ENCODE results near the gene HMBS. TPM values are rescaled to one million over a fixed set of nuclear protein-coding genes. Genes with fewer than 3 reads are reported as not detected.

The HMBS gene
- total RNA-seq, 2 donors from 2014 or later, result 18.0 to 53.9 TPM

DNA sequence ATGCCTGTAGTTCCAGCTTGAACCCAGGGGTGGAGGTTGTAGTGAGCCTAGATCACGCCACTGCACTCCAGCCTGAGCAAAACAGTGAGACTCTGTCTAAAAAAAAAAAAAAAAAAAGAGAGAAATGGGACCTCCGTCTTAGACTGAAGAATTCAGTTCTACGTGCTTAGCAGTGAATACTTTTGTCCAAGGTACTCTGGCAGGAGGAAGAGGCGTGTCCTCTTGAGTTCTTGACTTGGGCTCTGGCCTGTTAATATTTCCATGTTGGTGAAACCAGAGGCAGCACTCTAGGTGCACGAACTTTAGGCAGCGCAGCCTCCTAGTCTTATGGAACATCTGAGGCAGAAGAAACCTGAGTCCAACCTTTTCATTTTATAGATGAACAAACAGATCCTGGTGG is 2.4 kb downstream of the HMBS start:
- Mint-ChIP-seq H3K27me3 (no peaks in the 10 kb centered on the region), H3K27ac (peak overlapping the region in 1 of 2 donors; percentile 48), H3K4me3 (peak overlapping the region; percentile 15), H3K9me3 (no peaks in the 10 kb centered on the region), H3K4me1 (ENCODE audit: low read depth in 2 of 2) (peaks cover 16 to 28% of the 10 kb centered on the region in 2 donors), H3K36me3 (peaks cover 3% of the 10 kb centered on the region)
- DNase-seq (ENCODE audit: low spot score), result no peak
- no peak for ATAC-seq

- Mint-ChIP-seq H3K4me3 (peak overlapping the region; percentile 15), H3K36me3 (no peaks in the 10 kb centered on the region), H3K9me3 (no peaks in the 10 kb centered on the region), H3K27me3 (no peaks in the 10 kb centered on the region), H3K27ac (peak overlapping the region; percentile 7 to 48), H3K4me1 (ENCODE audit: low read depth in 2 of 2) (peaks cover 22 to 35% of the 10 kb centered on the region in 2 donors)
- no peak for DNase-seq (ENCODE audit: low spot score)
- no peak for ATAC-seq
Measured at GRCh38 chr11:119087747-119088241, 3.1 kb downstream of the HMBS start.

GRCh38 chr11:119088406-119088805 is 3.7 kb downstream of the HMBS start:
- Mint-ChIP-seq H3K4me1 (ENCODE audit: low read depth in 2 of 2) (peaks cover 25 to 38% of the 10 kb centered on the region in 2 donors), H3K36me3 (peaks cover 2% of the 10 kb centered on the region), H3K27me3 (no peaks in the 10 kb centered on the region), H3K4me3 (no peak overlapping the region), H3K27ac (peak overlapping the region in 1 of 2 donors; percentile 7), H3K9me3 (no peaks in the 10 kb centered on the region)
- DNase-seq (ENCODE audit: low spot score), result no peak
- no peak for ATAC-seq

- ATAC-seq (no peak), DNase-seq (ENCODE audit: low spot score) (no peak)
- Mint-ChIP-seq H3K36me3 (peaks cover 8% of the 10 kb centered on the region), H3K27ac (no peak overlapping the region), H3K27me3 (no peaks in the 10 kb centered on the region), H3K9me3 (no peaks in the 10 kb centered on the region), H3K4me1 (ENCODE audit: low read depth in 2 of 2) (peaks cover 30 to 42% of the 10 kb centered on the region in 2 donors), H3K4me3 (no peak overlapping the region)
Measured at GRCh38 chr11:119089319-119089718, 4.6 kb downstream of the HMBS start.

DNA sequence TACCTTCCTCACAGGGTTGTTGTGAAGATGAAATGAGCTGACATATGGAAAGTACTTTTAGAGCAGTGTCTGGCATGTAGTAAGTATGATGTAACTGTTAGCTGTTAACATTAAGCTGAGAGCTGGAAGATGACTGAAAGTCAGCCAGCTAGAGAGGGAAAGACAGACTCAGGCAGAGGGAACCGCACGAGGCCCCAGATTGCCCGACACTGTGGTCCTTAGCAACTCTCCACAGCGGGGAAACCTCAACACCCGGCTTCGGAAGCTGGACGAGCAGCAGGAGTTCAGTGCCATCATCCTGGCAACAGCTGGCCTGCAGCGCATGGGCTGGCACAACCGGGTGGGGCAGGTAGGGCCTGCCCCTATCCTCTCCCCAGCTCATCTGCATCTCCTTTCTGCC is 6.5 kb downstream of the HMBS start:
- no peak for DNase-seq (ENCODE audit: low spot score)
- H3K4me1 Mint-ChIP-seq (ENCODE audit: low read depth in 2 of 2), result peaks cover 31 to 36% of the 10 kb centered on the region in 2 donors

DNA sequence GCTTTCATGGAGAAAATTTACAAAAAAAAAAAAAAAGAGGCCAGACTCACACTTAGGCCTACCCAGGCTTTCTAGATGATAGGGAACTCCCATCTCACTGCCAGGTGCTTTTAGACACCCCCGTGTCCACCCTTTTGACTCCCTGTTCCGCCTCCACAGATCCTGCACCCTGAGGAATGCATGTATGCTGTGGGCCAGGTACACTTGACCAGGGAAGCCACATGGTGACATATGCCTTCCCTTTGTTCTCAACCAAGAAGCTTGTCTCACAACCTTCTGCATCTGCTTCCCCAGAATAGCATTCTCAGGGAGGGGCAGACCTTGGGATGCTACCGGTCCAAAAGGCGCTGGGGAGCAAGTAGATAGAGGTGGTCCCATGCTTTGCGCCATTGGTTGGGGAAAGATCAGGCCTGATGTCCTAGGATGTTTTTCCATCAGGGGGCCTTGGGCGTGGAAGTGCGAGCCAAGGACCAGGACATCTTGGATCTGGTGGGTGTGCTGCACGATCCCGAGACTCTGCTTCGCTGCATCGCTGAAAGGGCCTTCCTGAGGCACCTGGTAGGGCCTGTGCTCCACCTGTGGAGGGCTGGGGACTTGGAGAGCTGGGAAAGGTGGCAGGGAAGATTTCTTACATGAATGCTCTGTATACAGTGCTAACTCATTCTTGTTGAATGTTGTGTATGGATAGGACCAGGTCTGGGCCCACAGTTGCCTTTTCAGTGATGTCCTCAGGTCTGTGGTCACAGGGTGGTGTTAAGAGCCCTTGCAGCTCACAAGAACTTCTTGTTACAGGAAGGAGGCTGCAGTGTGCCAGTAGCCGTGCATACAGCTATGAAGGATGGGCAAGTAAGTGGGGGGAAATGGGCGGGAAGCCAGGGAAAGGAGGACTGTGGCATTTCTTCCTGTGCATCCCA is 7.5 kb downstream of the HMBS start:
- Mint-ChIP-seq H3K4me3 (peak overlapping the region; percentile 91), H3K36me3 (peaks cover 16% of the 10 kb centered on the region), H3K27ac (peak overlapping the region; percentile 59 to 93), H3K9me3 (no peaks in the 10 kb centered on the region), H3K4me1 (ENCODE audit: low read depth in 2 of 2) (peaks cover 32 to 44% of the 10 kb centered on the region in 2 donors), H3K27me3 (no peaks in the 10 kb centered on the region)
- no peak for DNase-seq (ENCODE audit: low spot score)
- ATAC-seq, result no peak

More for the DNA sequence above, 6.5 kb downstream of the HMBS start:
- Mint-ChIP-seq H3K4me3 (no peak overlapping the region), H3K27ac (peak overlapping the region in 1 of 2 donors; percentile 93), H3K36me3 (peaks cover 8% of the 10 kb centered on the region), H3K9me3 (no peaks in the 10 kb centered on the region), H3K27me3 (no peaks in the 10 kb centered on the region)
- ATAC-seq, result no peak

- no peak for DNase-seq (ENCODE audit: low spot score)
- H3K27ac Mint-ChIP-seq, result peak overlapping the region; percentile 92 to 93
Measured at GRCh38 chr11:119092880-119093842, 8.5 kb downstream of the HMBS start.

GRCh38 chr11:119093942-119094815 is 9.5 kb downstream of the HMBS start:
- Mint-ChIP-seq H3K27me3 (no peaks in the 10 kb centered on the region), H3K4me1 (ENCODE audit: low read depth in 2 of 2) (peaks cover 32 to 39% of the 10 kb centered on the region in 2 donors), H3K4me3 (peak overlapping the region; percentile 91), H3K27ac (peak overlapping the region; percentile 92 to 93), H3K36me3 (peaks cover 29% of the 10 kb centered on the region), H3K9me3 (no peaks in the 10 kb centered on the region)
- ATAC-seq (peak; percentile 15 to 20), DNase-seq (ENCODE audit: low spot score) (no peak)

More at GRCh38 chr11:119092880-119093842, 8.5 kb downstream of the HMBS start:
- peak overlapping the region; percentile 91 for H3K4me3 Mint-ChIP-seq
- no peaks in the 10 kb centered on the region for H3K27me3 Mint-ChIP-seq
- peaks cover 21% of the 10 kb centered on the region for H3K36me3 Mint-ChIP-seq
- H3K9me3 Mint-ChIP-seq, result no peaks in the 10 kb centered on the region
- ATAC-seq, result no peak
- peaks cover 32 to 39% of the 10 kb centered on the region in 2 donors for H3K4me1 Mint-ChIP-seq (ENCODE audit: low read depth in 2 of 2)

GRCh38 chr11:119094816-119095065 is 10.1 kb downstream of the HMBS start:
- Mint-ChIP-seq H3K4me1 (ENCODE audit: low read depth in 2 of 2) (peaks cover 33 to 39% of the 10 kb centered on the region in 2 donors), H3K27me3 (no peaks in the 10 kb centered on the region), H3K9me3 (no peaks in the 10 kb centered on the region), H3K36me3 (peaks cover 29% of the 10 kb centered on the region), H3K27ac (peak overlapping the region; percentile 92 to 93), H3K4me3 (peak overlapping the region; percentile 91)
- ATAC-seq, result peak; percentile 64 to 69
- DNase-seq (ENCODE audit: low spot score), result peak; percentile 77

DNA sequence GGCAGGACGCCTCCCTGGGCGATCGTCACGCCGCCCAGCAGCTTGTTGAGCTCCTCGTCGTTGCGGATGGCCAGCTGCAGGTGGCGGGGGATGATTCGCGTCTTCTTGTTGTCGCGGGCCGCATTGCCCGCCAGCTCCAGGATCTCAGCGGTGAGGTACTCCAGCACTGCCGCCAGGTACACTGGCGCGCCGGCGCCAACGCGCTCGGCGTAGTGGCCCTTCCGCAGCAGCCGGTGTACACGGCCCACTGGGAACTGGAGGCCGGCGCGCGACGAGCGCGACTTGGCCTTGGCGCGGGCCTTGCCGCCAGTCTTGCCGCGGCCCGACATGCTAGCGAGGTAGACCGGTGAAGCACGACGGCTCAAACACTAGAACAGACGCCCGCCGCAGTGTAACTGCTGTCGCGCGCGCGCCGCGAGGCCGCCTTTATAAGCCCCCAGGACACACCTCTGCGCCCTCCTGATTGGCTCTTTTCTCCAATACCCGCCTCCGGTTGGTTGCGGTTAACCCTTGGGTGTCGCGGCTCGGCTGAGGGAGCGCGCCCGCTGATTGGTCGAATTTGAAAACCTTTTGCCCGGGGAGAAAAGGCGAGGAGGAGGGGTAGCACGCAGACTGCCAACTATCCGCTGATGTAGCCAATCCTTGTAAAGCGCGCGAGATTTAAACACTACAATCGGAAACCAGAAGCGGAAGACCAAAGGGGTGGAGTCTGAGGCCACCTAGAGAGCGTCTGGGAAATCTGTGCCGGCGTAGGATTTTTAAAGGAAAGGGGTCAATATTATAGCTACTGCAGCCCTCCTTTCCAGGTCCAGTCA is 10.6 kb downstream of the HMBS start:
- Mint-ChIP-seq H3K9me3 (no peaks in the 10 kb centered on the region), H3K27ac (peak overlapping the region; percentile 92 to 93), H3K36me3 (peaks cover 33% of the 10 kb centered on the region), H3K27me3 (no peaks in the 10 kb centered on the region), H3K4me1 (ENCODE audit: low read depth in 2 of 2) (peaks cover 38 to 41% of the 10 kb centered on the region in 2 donors), H3K4me3 (peak overlapping the region; percentile 91)
- DNase-seq (ENCODE audit: low spot score), result peak; percentile 100
- ATAC-seq, result peak; percentile 91 to 93

- no peak for ATAC-seq
- no peak for DNase-seq (ENCODE audit: low spot score)
- Mint-ChIP-seq H3K27me3 (no peaks in the 10 kb centered on the region), H3K4me1 (ENCODE audit: low read depth in 2 of 2) (peaks cover 38% of the 10 kb centered on the region in 2 donors), H3K9me3 (no peaks in the 10 kb centered on the region), H3K36me3 (peaks cover 27% of the 10 kb centered on the region), H3K4me3 (peak overlapping the region; percentile 92), H3K27ac (peak overlapping the region; percentile 95 to 99)
Measured at GRCh38 chr11:119099711-119100110, 15.0 kb downstream of the HMBS start.

DNA sequence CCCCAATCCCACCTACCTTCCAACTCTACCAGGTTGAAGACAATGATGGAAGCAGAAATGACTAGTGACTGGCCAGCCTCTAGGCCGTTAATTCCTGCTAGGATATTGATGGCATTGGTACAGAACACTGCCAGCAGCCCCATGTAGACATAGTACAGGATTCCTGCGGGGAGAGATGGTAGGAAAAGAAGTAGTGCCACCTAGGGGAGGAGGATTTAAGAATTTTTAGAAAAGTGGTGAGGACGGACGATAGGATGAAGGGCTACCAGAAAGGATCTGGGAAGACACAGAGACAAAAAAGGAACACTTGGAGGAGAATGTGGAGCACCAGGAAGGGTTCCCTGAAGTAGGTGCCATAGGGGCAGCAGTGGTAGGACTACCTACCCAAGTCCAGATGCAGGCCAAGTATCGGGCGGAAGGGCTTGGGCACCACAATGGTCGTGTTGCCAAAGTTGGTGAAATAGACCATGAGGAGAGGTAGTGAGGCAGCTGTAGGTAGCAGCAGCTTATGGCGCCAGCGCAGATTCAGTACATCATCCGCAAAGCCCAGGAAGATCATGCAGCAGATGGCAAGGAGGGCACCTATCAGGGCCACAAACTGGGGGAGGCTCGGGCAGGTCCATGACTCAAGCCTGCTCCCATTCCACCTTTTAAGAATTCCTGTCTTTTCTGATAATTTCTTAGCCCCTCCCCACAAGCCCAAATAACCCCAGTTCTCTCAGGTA is 15.7 kb downstream of the HMBS start:
- H3K27ac Mint-ChIP-seq, result peak overlapping the region; percentile 95 to 99
- no peaks in the 10 kb centered on the region for H3K27me3 Mint-ChIP-seq
- H3K9me3 Mint-ChIP-seq, result no peaks in the 10 kb centered on the region
- peaks cover 32 to 35% of the 10 kb centered on the region in 2 donors for H3K4me1 Mint-ChIP-seq (ENCODE audit: low read depth in 2 of 2)
- ATAC-seq (no peak), DNase-seq (ENCODE audit: low spot score) (no peak)
- H3K4me3 Mint-ChIP-seq, result peak overlapping the region; percentile 92
- peaks cover 27% of the 10 kb centered on the region for H3K36me3 Mint-ChIP-seq

Data from natural killer cell treated with Interleukin-12 subunit alpha and Interleukin-12 subunit beta and Interleukin-15 and Interleukin-18, amount 100 ng/mL, for 72 hours (primary cell).